GM13977 (cell line): ENCODE data around the gene MAP4K1.

ENCODE experiments used
- DNase-seq: peaks from one replicate; pipeline ENCODE4 v3.0.0; 2012; ENCODE audit warnings: low spot score
- CTCF ChIP-seq: IDR thresholded peaks from 2 replicates; pipeline ENCODE4 v1.5.1; 2012; ENCODE audit warnings: mild to moderate bottlenecking, control low read depth; ENCODE audit not compliant: insufficient read depth; ENCODE audit errors: extremely low read depth, missing control alignments
- in situ Hi-C: fragments of 300-500 bp; cut with MboI; formaldehyde crosslinking; loops from one replicate; pipeline ENCODE4 v1.12.0; 2022; ENCODE audit warnings: low sequenced_read_pairs, low pct_unique_long_range_greater_than_20kb, mixed read lengths, inconsistent platforms; ENCODE audit not compliant: unreplicated experiment

Gene MAP4K1

GRCh38 chr19:38569368-38569983 lies 48.3 kb downstream of the MAP4K1 start:
- no peak for DNase-seq
- no peak for TF ChIP-seq CTCF
- in situ Hi-C loops, result no loop called here

- DNase-seq, result no peak
- in situ Hi-C loops, result no loop called here
- no peak for TF ChIP-seq CTCF
Observed at GRCh38 chr19:38565691-38566105, 52.1 kb downstream of the MAP4K1 start.

- TF ChIP-seq CTCF, result no peak
- no peak for DNase-seq
- in situ Hi-C loops, result no loop called here
Observed at GRCh38 chr19:38564981-38565690, 52.6 kb downstream of the MAP4K1 start.

DNA sequence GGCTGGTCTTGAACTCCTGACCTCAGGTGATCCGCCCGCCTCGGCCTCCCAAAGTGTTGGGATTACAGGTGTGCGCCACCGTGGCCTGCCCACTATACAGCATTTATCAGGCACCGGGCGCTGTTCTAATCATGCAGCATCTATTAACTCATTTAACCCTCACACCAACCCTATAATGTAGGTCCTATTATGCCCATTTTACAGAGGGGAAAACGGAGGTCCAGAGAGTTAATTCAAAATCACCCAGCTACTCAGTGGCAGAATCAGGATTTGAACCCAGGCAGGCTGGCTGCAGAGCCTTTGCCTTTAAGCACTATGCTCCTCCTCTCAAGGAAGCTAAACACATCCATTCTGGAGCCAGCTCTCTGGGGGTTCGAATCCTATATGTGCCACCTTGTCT lies 54.3 kb downstream of the MAP4K1 start:
- in situ Hi-C loops, result no loop called here
- no peak for TF ChIP-seq CTCF

GRCh38 chr19:38562096-38562495 lies 55.7 kb downstream of the MAP4K1 start:
- no peak for TF ChIP-seq CTCF
- in situ Hi-C loops, result no loop called here
- DNase-seq, result no peak

More for the DNA sequence above, 54.3 kb downstream of the MAP4K1 start:
- no peak for DNase-seq

GRCh38 chr19:38561658-38562057 lies 56.1 kb downstream of the MAP4K1 start:
- in situ Hi-C loops, result no loop called here
- TF ChIP-seq CTCF, result no peak
- DNase-seq, result no peak
